Esophagus squamous epithelium (tissue), 5 donors: ENCODE data around the gene MBP. TPM values are rescaled to one million over a fixed set of nuclear protein-coding genes. Genes with fewer than 3 reads are reported as not detected.
A peak's percentile ranks its signal among the peaks of the same experiment; 100 is the strongest.

Source experiments
- DNase-seq: peaks from one replicate; lab custom pipeline; 2025; lab: John Stamatoyannopoulos, UW
- H3K27ac ChIP-seq, 4 donors: fragments of 200-600 bp; sonication (generic); one replicate each; pipeline ENCODE4 v1.5.1; 2016 to 2019; ENCODE audit warnings: mild to moderate bottlenecking in 1 of 4
- H3K27me3 ChIP-seq, 4 donors: fragments of 200-600 bp; sonication (generic); 1 replicate in 3 of 4; 2 replicates in 1 of 4; pipeline versions ENCODE4 v1.5.1 to v1.6.0; 2017 to 2021; ENCODE audit warnings: antibody characterized with exemption in 1 of 4
- H3K36me3 ChIP-seq, 3 donors: fragments of 200-600 bp; sonication (generic); one replicate each; pipeline ENCODE4 v1.5.1; 2016 to 2019
- H3K4me1 ChIP-seq, 3 donors: fragments of 200-600 bp; sonication (generic); one replicate each; pipeline ENCODE4 v1.5.1; 2017 to 2019
- H3K4me3 ChIP-seq, 4 donors: fragments of 200-600 bp; sonication (generic); 1 replicate in 3 of 4; 2 replicates in 1 of 4; pipeline ENCODE4 v1.5.1; 2016 to 2019; ENCODE audit warnings: mild to moderate bottlenecking in 2 of 4, moderate library complexity in 1 of 4
- H3K9me3 ChIP-seq, 3 donors: fragments of 200-600 bp; sonication (generic); one replicate each; pipeline ENCODE4 v1.5.1; 2016 to 2019
- POLR2A ChIP-seq, 4 donors: fragments of 450-650 bp; IDR thresholded peaks; one replicate each; pipeline ENCODE4 v1.6.1; 2017; ENCODE audit warnings: antibody characterized with exemption in 4 of 4, mild to moderate bottlenecking in 4 of 4, moderate library complexity in 3 of 4
- WGBS, 2 donors: methylation state at CpG; one replicate each; pipeline ENCODE4 v1.1.5; 2018; 5-methylcytosine and 5-hydroxymethylcytosine counted together
- intact Hi-C: fragments of 100-400 bp; cut with DNase I; formaldehyde crosslinking; loops from one replicate; pipeline ENCODE4 v1.15.0; 2022
- total RNA-seq, 4 donors: library from RNA; depleted of rRNA; stranded (reverse); fragments of >200 nt; gene quantifications; one replicate each; pipeline ENCODE4 v1.1.0, GENCODE V29; 2016
- TF ChIP-seq, protein P1 (sequence below), 6 experiments: fragments of 450-650 bp in 4 of 6; fragments of 200-600 bp in 2 of 6; sonication (generic) in 2 of 6; IDR thresholded peaks; one replicate each; pipeline ENCODE4 v1.5.1; 2016 to 2019; ENCODE audit warnings: antibody characterized with exemption in 6 of 6, mild to moderate bottlenecking in 4 of 6, moderate library complexity in 4 of 6
- donor health status: DM: yes; HTN: yes; CAD: no.

MBP gene
- total RNA-seq, 4 donors from 2014 or later, result 21.9 to 38.9 (median 25.2) TPM

DNA sequence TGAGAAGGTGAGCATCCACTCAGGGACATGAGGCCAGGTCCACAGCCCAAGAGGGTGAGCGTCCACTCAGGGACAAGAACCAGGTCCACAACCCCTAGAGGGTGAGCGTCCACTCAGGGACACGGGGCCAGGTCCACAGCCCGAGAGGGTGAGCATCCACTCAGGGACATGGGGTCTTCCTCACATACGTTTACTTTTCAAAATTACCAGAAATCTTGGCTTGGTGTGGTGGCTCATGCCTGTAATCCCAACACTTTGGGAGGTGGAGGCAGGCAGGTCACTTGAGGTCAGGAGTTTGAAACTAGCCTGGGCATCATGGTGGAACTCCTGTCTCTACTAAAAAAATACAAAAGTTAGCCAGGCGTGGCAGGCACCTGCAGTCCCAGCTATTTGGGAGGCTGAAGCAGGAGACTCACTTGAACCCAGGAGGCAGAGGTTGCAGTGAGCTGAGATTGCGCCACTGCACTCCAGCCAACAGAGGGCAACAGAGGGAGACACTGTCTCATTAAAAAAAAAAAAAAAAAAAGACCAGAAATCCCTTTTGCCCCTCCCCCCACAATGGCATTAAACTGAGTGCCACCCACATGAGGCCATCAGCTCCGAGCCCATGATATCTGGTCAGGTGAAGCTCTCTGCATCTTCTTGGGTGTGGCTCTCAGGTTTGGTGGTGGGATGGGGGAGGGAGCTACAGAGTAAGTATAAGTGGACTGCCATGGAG is 9.0 kb upstream of the MBP start:
- DNase-seq, result no peak
- WGBS, 2 donors, result 70 to 93% methylated on average over 3 of the region's 8 CpGs
- intact Hi-C loops, result no loop called here
- Histone ChIP-seq H3K4me3 (no peak overlapping the region), H3K4me1 (peaks cover 0 to 30% (median 5%) of the 10 kb centered on the region in 3 donors), H3K27me3 (no peaks in the 10 kb centered on the region), H3K9me3 (peaks cover 0 to 14% (median 12%) of the 10 kb centered on the region in 3 donors), H3K36me3 (no peaks in the 10 kb centered on the region), H3K27ac (no peak overlapping the region)
- TF ChIP-seq, protein P1, sequence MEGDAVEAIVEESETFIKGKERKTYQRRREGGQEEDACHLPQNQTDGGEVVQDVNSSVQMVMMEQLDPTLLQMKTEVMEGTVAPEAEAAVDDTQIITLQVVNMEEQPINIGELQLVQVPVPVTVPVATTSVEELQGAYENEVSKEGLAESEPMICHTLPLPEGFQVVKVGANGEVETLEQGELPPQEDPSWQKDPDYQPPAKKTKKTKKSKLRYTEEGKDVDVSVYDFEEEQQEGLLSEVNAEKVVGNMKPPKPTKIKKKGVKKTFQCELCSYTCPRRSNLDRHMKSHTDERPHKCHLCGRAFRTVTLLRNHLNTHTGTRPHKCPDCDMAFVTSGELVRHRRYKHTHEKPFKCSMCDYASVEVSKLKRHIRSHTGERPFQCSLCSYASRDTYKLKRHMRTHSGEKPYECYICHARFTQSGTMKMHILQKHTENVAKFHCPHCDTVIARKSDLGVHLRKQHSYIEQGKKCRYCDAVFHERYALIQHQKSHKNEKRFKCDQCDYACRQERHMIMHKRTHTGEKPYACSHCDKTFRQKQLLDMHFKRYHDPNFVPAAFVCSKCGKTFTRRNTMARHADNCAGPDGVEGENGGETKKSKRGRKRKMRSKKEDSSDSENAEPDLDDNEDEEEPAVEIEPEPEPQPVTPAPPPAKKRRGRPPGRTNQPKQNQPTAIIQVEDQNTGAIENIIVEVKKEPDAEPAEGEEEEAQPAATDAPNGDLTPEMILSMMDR (IDR thresholded peaks at IDR 0.05), result no peak
- TF ChIP-seq POLR2A (IDR thresholded peaks at IDR 0.05), result no peak

- DNase-seq, result no peak
Measured at GRCh38 chr18:77140439-77141109, 8.0 kb upstream of the MBP start.

GRCh38 chr18:77140030-77140429 is 7.4 kb upstream of the MBP start:
- Histone ChIP-seq H3K36me3 (no peaks in the 10 kb centered on the region), H3K9me3 (peaks cover 0 to 14% (median 12%) of the 10 kb centered on the region in 3 donors), H3K27ac (no peak overlapping the region), H3K4me1 (peaks cover 0 to 25% (median 5%) of the 10 kb centered on the region in 3 donors), H3K4me3 (no peak overlapping the region), H3K27me3 (no peaks in the 10 kb centered on the region)
- no peak for DNase-seq
- intact Hi-C loops, result no loop called here
- WGBS, 2 donors, result 84 to 87% methylated on average over 3 to 5 of the region's 5 CpGs
- TF ChIP-seq, protein P1 (IDR thresholded peaks at IDR 0.05), result no peak
- no peak for TF ChIP-seq POLR2A (IDR thresholded peaks at IDR 0.05)

More at GRCh38 chr18:77140439-77141109, 8.0 kb upstream of the MBP start:
- intact Hi-C loops, result no loop called here
- H3K4me3 ChIP-seq, result no peak overlapping the region
- no peaks in the 10 kb centered on the region for H3K36me3 ChIP-seq
- no peaks in the 10 kb centered on the region for H3K27me3 ChIP-seq
- TF ChIP-seq, protein P1 (IDR thresholded peaks at IDR 0.05), result no peak
- no peak overlapping the region for H3K27ac ChIP-seq
- peaks cover 0 to 25% (median 5%) of the 10 kb centered on the region in 3 donors for H3K4me1 ChIP-seq
- peaks cover 0 to 14% (median 12%) of the 10 kb centered on the region in 3 donors for H3K9me3 ChIP-seq
- 52 to 54% methylated on average over 5 to 7 of the region's 7 CpGs for WGBS, 2 donors

DNA sequence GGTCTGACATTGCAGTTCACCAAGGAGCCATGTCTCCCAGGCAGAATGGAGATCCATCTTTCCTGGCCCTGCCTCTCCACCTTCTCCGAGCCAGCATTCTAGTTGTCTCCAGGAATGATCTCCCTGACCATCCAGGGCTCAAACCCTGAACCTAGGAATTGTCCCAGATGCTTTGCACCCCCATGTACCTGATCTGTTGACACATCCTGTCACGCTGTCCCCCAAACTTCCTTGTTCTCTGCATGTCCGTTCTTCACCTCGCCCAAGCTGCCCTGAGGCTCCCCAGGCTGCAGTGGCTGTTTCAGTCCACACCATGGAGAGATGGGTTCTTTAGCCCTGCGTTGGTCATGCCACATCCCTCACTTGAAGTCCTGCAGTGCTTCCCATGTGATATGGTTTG is 7.0 kb upstream of the MBP start:
- Histone ChIP-seq H3K27ac (no peak overlapping the region), H3K4me1 (peaks cover 0 to 25% (median 5%) of the 10 kb centered on the region in 3 donors), H3K27me3 (no peaks in the 10 kb centered on the region), H3K36me3 (no peaks in the 10 kb centered on the region), H3K4me3 (no peak overlapping the region), H3K9me3 (peaks cover 0 to 14% (median 12%) of the 10 kb centered on the region in 3 donors)
- whole genome bisulfite sequencing, 2 donors, result 80 to 82% methylated on average over 4 to 5 of the region's 5 CpGs
- intact Hi-C loops, result loop anchor here (10.0 kb wide), 2 partner anchors 75 to 135 kb away; no protein-coding TSS in a partner anchor
- no peak for TF ChIP-seq POLR2A (IDR thresholded peaks at IDR 0.05)
- TF ChIP-seq, protein P1 (IDR thresholded peaks at IDR 0.05), result no peak
- no peak for DNase-seq

DNA sequence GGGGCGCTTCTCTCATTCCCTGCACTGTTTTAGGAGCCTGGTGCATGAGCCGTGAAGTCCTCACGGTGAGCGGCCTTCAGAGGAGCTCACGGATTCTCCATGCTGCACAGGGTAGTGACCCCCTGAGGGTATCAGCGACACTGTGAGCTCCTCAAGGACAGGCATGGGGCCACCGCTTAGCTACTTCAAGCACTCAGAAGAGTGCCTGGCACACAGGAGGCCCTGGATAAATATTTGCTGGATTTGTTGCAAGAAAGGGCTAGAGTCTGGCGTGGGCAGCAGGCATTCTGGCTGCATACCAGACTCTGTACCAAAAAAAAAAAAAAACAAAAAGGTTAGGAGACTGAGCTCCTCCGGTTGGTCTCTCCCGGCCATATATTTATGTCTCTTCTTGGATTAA is 5.7 kb upstream of the MBP start:
- intact Hi-C loops, result loop anchor here (10.0 kb wide), 2 partner anchors 73 to 133 kb away; no protein-coding TSS in a partner anchor
- DNase-seq, result no peak

More for the DNA sequence above, 5.7 kb upstream of the MBP start:
- Histone ChIP-seq H3K27me3 (no peaks in the 10 kb centered on the region), H3K36me3 (no peaks in the 10 kb centered on the region), H3K4me1 (peaks cover 5 to 37% (median 14%) of the 10 kb centered on the region in 3 donors), H3K27ac (peak overlapping the region in 3 of 4 donors; percentile 14 to 61 (median 38)), H3K9me3 (peaks cover 0 to 6% (median 6%) of the 10 kb centered on the region in 3 donors), H3K4me3 (no peak overlapping the region)
- 43 to 47% methylated on average over 7 to 8 of the region's 10 CpGs for WGBS, 2 donors
- TF ChIP-seq, protein P1 (IDR thresholded peaks at IDR 0.05), result no peak
- no peak for TF ChIP-seq POLR2A (IDR thresholded peaks at IDR 0.05)
